ENCODE data around the gene NLRP1.
A peak's percentile ranks its signal among the peaks of the same experiment; 100 is the strongest.

The NLRP1 gene

GRCh38 chr17:5478992-5479391 lies 105.3 kb downstream of the NLRP1 start:
- no peak for DNase-seq (ENCODE audit: low read depth in 2 of 2)

- no peak for DNase-seq (ENCODE audit: low read depth in 2 of 2)
Observed at GRCh38 chr17:5473906-5474305, 110.4 kb downstream of the NLRP1 start.

- no peak for DNase-seq (ENCODE audit: low read depth in 2 of 2)
Observed at GRCh38 chr17:5472511-5472910, 111.8 kb downstream of the NLRP1 start.

- DNase-seq (ENCODE audit: low read depth in 2 of 2): peak in 1 of 2 donors; percentile 13
Observed at GRCh38 chr17:5468075-5468473, 116.2 kb downstream of the NLRP1 start.

GRCh38 chr17:5467416-5467815 lies 116.9 kb downstream of the NLRP1 start:
- DNase-seq (ENCODE audit: low read depth in 2 of 2): no peak

GRCh38 chr17:5466295-5466694 lies 118.0 kb downstream of the NLRP1 start:
- DNase-seq (ENCODE audit: low read depth in 2 of 2): no peak

- DNase-seq (ENCODE audit: low read depth in 2 of 2): no peak
Observed at GRCh38 chr17:5464717-5465507, 119.4 kb downstream of the NLRP1 start.

All from stimulated activated CD4-positive, alpha-beta T cell treated with anti-CD3 and anti-CD28 coated beads, Interleukin-15, amount 100 ng/mL, for 48 hours (primary cell).